ENCODE data around the gene SYNE1. TPM values are rescaled to one million over a fixed set of nuclear protein-coding genes. Genes with fewer than 3 reads are reported as not detected.

SYNE1 gene
- total RNA-seq, 1 donor from 2014 or later: 6.0 TPM

DNA sequence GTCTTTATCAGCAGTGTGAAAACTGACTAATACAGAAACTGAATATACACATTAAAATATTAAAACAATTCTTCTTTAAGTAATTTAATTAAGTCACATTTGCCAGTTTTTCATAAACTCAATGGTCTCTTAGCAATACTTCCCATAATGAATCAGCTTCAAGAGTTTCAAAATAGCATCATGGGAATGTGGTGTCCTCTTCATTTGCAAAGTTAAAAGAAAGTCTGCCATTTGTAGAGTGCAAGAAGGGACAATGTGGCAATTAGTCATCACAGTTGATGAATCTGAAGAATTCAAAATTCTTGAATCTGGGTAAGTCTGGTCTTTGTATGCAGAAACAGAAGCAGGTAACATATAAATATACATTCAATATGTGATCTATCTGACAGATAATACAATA is 38.7 kb downstream of the SYNE1 start:
- H3K4me3 Mint-ChIP-seq: no peak overlapping the region
- no peaks in the 10 kb centered on the region for H3K79me2 ChIP-seq (ENCODE audit: low read depth)

DNA sequence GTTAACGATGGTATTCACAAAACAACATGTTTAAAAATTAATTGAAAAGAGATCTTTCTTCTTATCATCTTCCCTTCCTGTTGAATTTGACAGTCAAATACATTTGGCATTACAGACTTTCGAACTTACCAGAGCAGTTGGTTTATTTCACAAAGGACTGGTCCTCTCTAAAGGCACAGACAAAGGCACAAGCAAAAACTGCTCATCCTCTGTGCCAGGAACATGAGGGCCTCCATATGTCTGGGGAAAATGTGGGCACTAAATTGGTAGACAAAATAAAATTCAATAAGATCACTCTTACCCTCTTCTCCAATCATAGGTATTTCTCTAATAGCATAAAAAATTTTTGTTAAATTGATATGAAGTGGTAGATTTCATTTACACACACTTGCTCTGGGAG is 40.4 kb downstream of the SYNE1 start:
- Mint-ChIP-seq H3K36me3 (no peaks in the 10 kb centered on the region), H3K4me3 (no peak overlapping the region), H3K27me3 (ENCODE audit: insufficient read depth, low read depth) (no peaks in the 10 kb centered on the region), H3K9me3 (no peaks in the 10 kb centered on the region), H3K4me1 (no peaks in the 10 kb centered on the region), H3K27ac (no peak overlapping the region)
- no peaks in the 10 kb centered on the region for H3K4me1 ChIP-seq
- no peaks in the 10 kb centered on the region for H3K79me2 ChIP-seq (ENCODE audit: low read depth)
- no peak overlapping the region for H3K4me2 ChIP-seq
- H3K9ac ChIP-seq: no peak overlapping the region
- H2AFZ ChIP-seq (replicated peaks): no peak overlapping the region
- H3K27me3 ChIP-seq: no peaks in the 10 kb centered on the region
- H3K9me3 ChIP-seq (ENCODE audit: low read depth): no peaks in the 10 kb centered on the region
- H4K20me1 ChIP-seq (ENCODE audit: low read depth): no peaks in the 10 kb centered on the region
- TF ChIP-seq EZH2phosphoT487 (IDR thresholded peaks at IDR 0.05) (no peak), EZH2 (IDR thresholded peaks at IDR 0.05) (no peak)
- TF ChIP-seq, protein P1, sequence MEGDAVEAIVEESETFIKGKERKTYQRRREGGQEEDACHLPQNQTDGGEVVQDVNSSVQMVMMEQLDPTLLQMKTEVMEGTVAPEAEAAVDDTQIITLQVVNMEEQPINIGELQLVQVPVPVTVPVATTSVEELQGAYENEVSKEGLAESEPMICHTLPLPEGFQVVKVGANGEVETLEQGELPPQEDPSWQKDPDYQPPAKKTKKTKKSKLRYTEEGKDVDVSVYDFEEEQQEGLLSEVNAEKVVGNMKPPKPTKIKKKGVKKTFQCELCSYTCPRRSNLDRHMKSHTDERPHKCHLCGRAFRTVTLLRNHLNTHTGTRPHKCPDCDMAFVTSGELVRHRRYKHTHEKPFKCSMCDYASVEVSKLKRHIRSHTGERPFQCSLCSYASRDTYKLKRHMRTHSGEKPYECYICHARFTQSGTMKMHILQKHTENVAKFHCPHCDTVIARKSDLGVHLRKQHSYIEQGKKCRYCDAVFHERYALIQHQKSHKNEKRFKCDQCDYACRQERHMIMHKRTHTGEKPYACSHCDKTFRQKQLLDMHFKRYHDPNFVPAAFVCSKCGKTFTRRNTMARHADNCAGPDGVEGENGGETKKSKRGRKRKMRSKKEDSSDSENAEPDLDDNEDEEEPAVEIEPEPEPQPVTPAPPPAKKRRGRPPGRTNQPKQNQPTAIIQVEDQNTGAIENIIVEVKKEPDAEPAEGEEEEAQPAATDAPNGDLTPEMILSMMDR (IDR thresholded peaks at IDR 0.05): no peak
- no peak for DNase-seq (ENCODE audit: low spot score)
- no peak overlapping the region for H3K27ac ChIP-seq
- H3K4me3 ChIP-seq: no peak overlapping the region
- H3K36me3 ChIP-seq: no peaks in the 10 kb centered on the region
- no peaks in the 10 kb centered on the region for H3F3A ChIP-seq (ENCODE audit: low read depth)

More for the DNA sequence above, 38.7 kb downstream of the SYNE1 start:
- Mint-ChIP-seq H3K4me1 (no peaks in the 10 kb centered on the region), H3K27me3 (ENCODE audit: insufficient read depth, low read depth) (no peaks in the 10 kb centered on the region), H3K36me3 (no peaks in the 10 kb centered on the region), H3K9me3 (no peaks in the 10 kb centered on the region), H3K27ac (no peak overlapping the region)
- DNase-seq (ENCODE audit: low spot score): no peak
- Histone ChIP-seq H3K9me3 (ENCODE audit: low read depth) (no peaks in the 10 kb centered on the region), H3K27me3 (no peaks in the 10 kb centered on the region), H3K4me2 (no peak overlapping the region), H3K36me3 (no peaks in the 10 kb centered on the region), H3F3A (ENCODE audit: low read depth) (no peaks in the 10 kb centered on the region), H2AFZ (replicated peaks) (no peak overlapping the region), H3K27ac (no peak overlapping the region), H3K4me1 (no peaks in the 10 kb centered on the region), H3K4me3 (no peak overlapping the region), H4K20me1 (ENCODE audit: low read depth) (no peaks in the 10 kb centered on the region), H3K9ac (no peak overlapping the region)
- no peak for TF ChIP-seq EZH2phosphoT487 (IDR thresholded peaks at IDR 0.05)
- TF ChIP-seq, protein P1 (IDR thresholded peaks at IDR 0.05): no peak
- no peak for TF ChIP-seq EZH2 (IDR thresholded peaks at IDR 0.05)

- Mint-ChIP-seq H3K36me3 (no peaks in the 10 kb centered on the region), H3K27ac (no peak overlapping the region), H3K4me1 (no peaks in the 10 kb centered on the region), H3K4me3 (no peak overlapping the region), H3K9me3 (no peaks in the 10 kb centered on the region), H3K27me3 (ENCODE audit: insufficient read depth, low read depth) (no peaks in the 10 kb centered on the region)
- H3K4me3 ChIP-seq: no peak overlapping the region
- no peak overlapping the region for H3K27ac ChIP-seq
- DNase-seq (ENCODE audit: low spot score): peak; percentile 6
- no peaks in the 10 kb centered on the region for H3K36me3 ChIP-seq
- no peak overlapping the region for H3K4me2 ChIP-seq
- no peaks in the 10 kb centered on the region for H4K20me1 ChIP-seq (ENCODE audit: low read depth)
- no peaks in the 10 kb centered on the region for H3K4me1 ChIP-seq
- TF ChIP-seq EZH2 (IDR thresholded peaks at IDR 0.05): no peak
- TF ChIP-seq, protein P1 (IDR thresholded peaks at IDR 0.05): peak; percentile 56
- TF ChIP-seq EZH2phosphoT487 (IDR thresholded peaks at IDR 0.05): no peak
- no peaks in the 10 kb centered on the region for H3K79me2 ChIP-seq (ENCODE audit: low read depth)
- H3K9me3 ChIP-seq (ENCODE audit: low read depth): no peaks in the 10 kb centered on the region
- no peak overlapping the region for H3K9ac ChIP-seq
- no peaks in the 10 kb centered on the region for H3K27me3 ChIP-seq
- no peak overlapping the region for H2AFZ ChIP-seq (replicated peaks)
- H3F3A ChIP-seq (ENCODE audit: low read depth): no peaks in the 10 kb centered on the region
Measured at GRCh38 chr6:152595499-152595898, 41.7 kb downstream of the SYNE1 start.

Data from neural progenitor cell (in vitro differentiated cells).